T-helper 2 cell treated with Interferon-gamma antibody and Interleukin-4, amounts not matched to agents 5 μg/mL and 100 μg/mL, for 36 hours (primary cell): ENCODE measurements around the gene KCTD19.
A peak's percentile ranks its signal among the peaks of the same experiment; 100 is the strongest.

ENCODE experiments used
- DNase-seq: peaks from one replicate; pipeline ENCODE4 v3.0.0; 2021; ENCODE audit warnings: low spot score
- H3K27ac Mint-ChIP-seq: one replicate; pipeline ENCODE4 v1.8.0; 2021; ENCODE audit warnings: mild to moderate bottlenecking, mixed read lengths
- H3K27me3 Mint-ChIP-seq: one replicate; pipeline ENCODE4 v1.8.0; 2021; ENCODE audit warnings: low read depth, mixed read lengths
- H3K36me3 Mint-ChIP-seq: one replicate; pipeline ENCODE4 v1.8.0; 2021; ENCODE audit warnings: low read depth, mixed read lengths
- H3K4me1 Mint-ChIP-seq: one replicate; pipeline ENCODE4 v1.8.0; 2021; ENCODE audit warnings: low read depth, mixed read lengths
- H3K4me3 Mint-ChIP-seq: one replicate; pipeline ENCODE4 v1.8.0; 2022; ENCODE audit warnings: mild to moderate bottlenecking, moderate library complexity, mixed read lengths
- H3K9me3 Mint-ChIP-seq: one replicate; pipeline ENCODE4 v1.8.0; 2021; ENCODE audit warnings: mixed read lengths

KCTD19 gene

GRCh38 chr16:67283826-67284555 is 42.5 kb downstream of the KCTD19 start:
- H3K36me3 Mint-ChIP-seq: no peaks in the 10 kb centered on the region
- no peak overlapping the region for H3K27ac Mint-ChIP-seq

GRCh38 chr16:67283039-67283825 is 43.3 kb downstream of the KCTD19 start:
- Mint-ChIP-seq H3K9me3 (no peaks in the 10 kb centered on the region), H3K27me3 (no peaks in the 10 kb centered on the region), H3K27ac (no peak overlapping the region), H3K36me3 (no peaks in the 10 kb centered on the region), H3K4me3 (no peak overlapping the region), H3K4me1 (peaks cover 6% of the 10 kb centered on the region)
- DNase-seq: no peak

More at GRCh38 chr16:67283826-67284555, 42.5 kb downstream of the KCTD19 start:
- H3K27me3 Mint-ChIP-seq: no peaks in the 10 kb centered on the region
- no peak overlapping the region for H3K4me3 Mint-ChIP-seq
- DNase-seq: no peak
- no peaks in the 10 kb centered on the region for H3K9me3 Mint-ChIP-seq
- H3K4me1 Mint-ChIP-seq: peaks cover 3% of the 10 kb centered on the region

GRCh38 chr16:67282447-67282805 is 44.1 kb downstream of the KCTD19 start:
- Mint-ChIP-seq H3K27me3 (no peaks in the 10 kb centered on the region), H3K27ac (no peak overlapping the region)
- DNase-seq: no peak

DNA sequence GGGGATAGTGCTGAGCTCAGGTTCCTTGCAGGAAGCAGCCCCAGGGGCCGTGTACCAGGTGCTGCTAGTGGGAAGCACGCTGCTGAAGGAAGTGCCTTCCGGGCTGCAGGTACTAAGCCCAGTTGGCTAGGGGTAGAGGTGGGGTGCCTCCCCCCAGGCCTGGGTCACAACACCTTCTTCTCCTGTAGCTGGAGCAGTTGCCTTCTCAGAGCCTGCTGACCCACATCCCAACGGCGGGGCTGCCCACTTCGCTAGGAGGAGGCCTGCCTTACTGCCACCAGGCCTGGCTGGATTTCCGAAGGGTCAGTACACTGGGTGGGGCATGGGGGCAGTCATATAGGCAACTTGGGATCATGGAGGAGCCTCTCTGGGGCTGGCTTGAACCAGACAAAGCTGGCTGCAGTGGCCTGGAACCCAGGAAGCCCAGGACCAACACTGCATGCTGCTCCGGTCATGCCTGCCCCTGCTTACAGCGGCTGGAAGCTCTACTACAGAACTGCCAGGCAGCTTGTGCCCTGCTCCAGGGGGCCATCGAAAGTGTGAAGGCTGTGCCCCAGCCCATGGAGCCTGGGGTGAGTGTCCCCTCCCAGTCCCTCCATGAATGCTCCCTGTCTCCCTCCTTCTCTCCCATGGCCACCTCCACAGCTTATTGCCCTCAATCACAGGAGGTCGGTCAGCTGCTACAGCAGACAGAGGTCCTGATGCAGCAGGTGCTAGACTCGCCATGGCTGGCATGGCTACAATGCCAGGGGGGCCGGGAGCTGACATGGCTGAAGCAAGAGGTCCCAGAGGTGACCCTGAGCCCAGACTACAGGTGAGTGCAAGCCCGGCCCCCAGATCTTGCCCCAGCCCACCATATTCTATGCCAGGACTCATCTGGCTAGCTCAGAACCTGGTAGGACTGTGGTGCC is 44.8 kb downstream of the KCTD19 start:
- Mint-ChIP-seq H3K27me3 (no peaks in the 10 kb centered on the region), H3K9me3 (no peaks in the 10 kb centered on the region), H3K27ac (no peak overlapping the region), H3K4me3 (no peak overlapping the region), H3K4me1 (peaks cover 12% of the 10 kb centered on the region), H3K36me3 (peaks cover 4% of the 10 kb centered on the region)
- no peak for DNase-seq

More at GRCh38 chr16:67282447-67282805, 44.1 kb downstream of the KCTD19 start:
- H3K4me3 Mint-ChIP-seq: no peak overlapping the region
- H3K9me3 Mint-ChIP-seq: no peaks in the 10 kb centered on the region
- H3K4me1 Mint-ChIP-seq: peaks cover 11% of the 10 kb centered on the region
- peaks cover 3% of the 10 kb centered on the region for H3K36me3 Mint-ChIP-seq

DNA sequence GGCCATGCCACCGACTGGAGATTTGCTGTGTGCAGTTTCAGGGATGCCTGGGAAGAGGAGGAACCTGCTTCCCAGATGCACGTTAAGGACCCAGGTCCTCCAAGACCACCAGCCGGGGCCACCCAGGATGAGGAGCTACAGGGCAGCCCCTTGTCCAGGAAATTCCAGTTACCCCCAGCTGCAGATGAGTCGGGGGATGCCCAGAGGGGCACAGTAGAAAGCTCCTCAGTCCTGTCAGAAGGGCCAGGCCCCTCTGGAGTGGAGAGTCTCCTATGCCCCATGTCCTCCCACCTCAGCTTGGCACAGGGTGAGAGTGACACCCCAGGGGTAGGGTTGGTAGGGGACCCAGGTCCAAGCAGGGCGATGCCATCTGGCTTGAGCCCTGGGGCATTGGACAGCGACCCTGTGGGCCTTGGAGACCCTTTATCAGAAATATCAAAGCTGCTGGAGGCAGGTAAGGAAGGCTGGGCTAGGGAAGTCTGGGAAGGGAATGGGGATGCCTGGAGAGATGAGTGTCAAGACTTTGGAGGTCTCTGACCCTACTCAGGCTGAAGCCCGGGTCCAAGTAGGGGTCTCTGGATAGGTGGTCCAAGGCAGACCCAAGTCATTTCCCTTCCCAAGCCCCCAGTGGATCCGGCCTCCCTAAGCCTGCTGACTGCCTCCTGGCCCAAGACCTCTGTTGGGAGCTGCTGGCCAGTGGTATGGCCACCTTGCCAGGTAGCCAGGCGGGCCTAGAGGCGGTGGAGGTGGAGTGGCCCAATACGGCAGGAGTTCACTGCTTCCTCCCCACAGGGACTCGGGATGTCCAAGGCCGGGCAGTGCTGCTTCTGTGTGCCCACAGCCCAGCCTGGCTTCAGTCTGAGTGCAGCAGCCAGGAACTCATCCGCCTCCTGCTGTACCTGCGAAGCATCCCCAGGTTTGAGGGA is 46.2 kb downstream of the KCTD19 start:
- Mint-ChIP-seq H3K36me3 (peaks cover 9% of the 10 kb centered on the region), H3K4me3 (peak overlapping the region; percentile 52), H3K4me1 (peaks cover 13% of the 10 kb centered on the region), H3K9me3 (no peaks in the 10 kb centered on the region), H3K27ac (no peak overlapping the region), H3K27me3 (no peaks in the 10 kb centered on the region)
- DNase-seq: no peak

DNA sequence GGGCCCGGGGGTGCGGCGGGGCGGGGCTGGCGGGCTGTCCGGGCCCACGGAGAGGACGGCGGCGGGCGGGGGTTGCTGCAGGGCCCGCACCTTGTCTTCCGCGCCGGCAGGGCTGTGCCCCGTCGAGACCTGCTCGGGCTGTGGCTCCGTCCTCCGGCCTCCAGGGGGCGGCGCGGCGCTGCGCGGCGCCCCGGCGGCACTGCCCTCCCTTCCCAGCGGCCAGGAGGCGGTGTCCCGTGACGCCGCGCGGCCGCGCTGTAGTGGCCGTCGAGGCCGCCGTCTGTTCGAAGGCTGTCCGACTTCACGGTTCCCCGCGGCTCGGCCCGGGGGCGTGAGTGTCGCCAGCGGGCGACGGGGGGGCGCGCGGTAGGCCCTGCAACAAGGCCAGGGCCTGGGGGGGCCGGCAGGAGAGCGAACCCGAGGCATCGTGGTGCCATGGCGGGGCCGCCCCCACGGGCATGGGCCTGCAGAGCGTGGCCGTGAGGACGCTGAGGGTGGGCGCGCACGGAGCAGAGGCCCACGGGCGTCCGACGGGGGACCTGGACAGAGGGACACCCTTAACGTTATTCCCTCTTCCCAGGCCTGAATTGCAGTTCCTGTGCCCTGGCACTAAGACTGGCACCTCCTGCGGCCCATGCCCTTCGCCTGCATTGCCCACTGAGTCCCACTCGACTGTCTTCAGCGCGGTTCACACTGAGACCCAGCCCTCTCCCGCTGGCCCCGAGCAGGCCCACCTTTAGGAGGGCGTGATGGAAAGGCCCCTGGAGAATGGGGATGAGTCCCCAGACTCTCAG is 47.0 kb downstream of the KCTD19 start, which contains the start of gene PLEKHG4:
PLEKHG4 (plus strand) TSS at position 237 of the 794 bp plus-strand sequence; CDS start at position 750, 513 bp downstream.
- peak within 1 kb of the TSS; percentile 88 for H3K4me3 Mint-ChIP-seq
- peak within 1 kb of the TSS; percentile 77 for H3K27ac Mint-ChIP-seq
- H3K4me1 Mint-ChIP-seq: peaks cover 13% of the 10 kb centered on the region
- DNase-seq: peak; percentile 86
- H3K36me3 Mint-ChIP-seq: peaks cover 9% of the 10 kb centered on the region
- no peaks in the 10 kb centered on the region for H3K9me3 Mint-ChIP-seq
- H3K27me3 Mint-ChIP-seq: no peaks in the 10 kb centered on the region

- Mint-ChIP-seq H3K36me3 (peaks cover 9% of the 10 kb centered on the region), H3K9me3 (no peaks in the 10 kb centered on the region), H3K27ac (peak overlapping the region; percentile 77), H3K4me3 (peak overlapping the region; percentile 88), H3K27me3 (no peaks in the 10 kb centered on the region), H3K4me1 (peaks cover 13% of the 10 kb centered on the region)
- no peak for DNase-seq
Observed at GRCh38 chr16:67278773-67279295, 47.7 kb downstream of the KCTD19 start.

DNA sequence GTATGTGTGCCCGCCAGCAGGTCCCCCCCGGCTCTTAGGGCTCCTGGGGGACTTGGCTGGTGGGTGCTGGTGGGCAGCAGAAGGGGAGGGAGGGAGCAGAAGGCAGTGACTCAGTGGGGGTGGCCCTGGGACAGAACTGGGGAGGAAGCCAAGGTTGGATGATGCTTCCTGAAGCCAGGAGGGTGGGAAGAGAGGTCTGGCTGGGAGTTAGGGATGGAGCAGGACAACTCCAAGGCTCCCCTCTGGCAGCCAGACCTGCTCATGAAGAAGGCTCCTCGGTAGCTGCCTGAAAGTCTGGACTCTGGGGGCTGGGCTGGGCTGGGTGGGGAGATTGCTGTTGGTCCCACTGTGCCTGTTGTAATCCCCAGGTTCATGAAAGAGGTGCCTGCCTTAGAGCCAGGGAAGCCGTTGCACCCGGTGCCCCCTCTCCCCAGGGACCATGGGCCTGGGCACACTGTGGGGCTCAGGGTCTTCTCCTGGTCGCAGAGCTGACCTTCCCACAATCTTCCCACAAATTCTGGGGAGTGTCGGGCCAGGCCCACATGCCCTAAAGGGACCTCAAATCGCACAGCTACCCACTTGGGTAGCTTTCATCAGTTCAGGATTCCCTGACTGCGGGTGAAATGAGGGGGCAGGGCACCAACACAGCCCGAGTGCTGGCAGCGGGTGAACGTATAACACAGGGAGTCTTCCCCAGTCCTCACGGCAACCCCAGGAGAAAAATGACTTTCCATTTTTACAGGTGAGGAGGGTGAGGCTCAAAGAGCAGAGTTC is 48.4 kb downstream of the KCTD19 start:
- H3K4me3 Mint-ChIP-seq: peak overlapping the region; percentile 88
- H3K27me3 Mint-ChIP-seq: no peaks in the 10 kb centered on the region
- H3K9me3 Mint-ChIP-seq: no peaks in the 10 kb centered on the region
- no peak for DNase-seq
- H3K27ac Mint-ChIP-seq: peak overlapping the region; percentile 77
- peaks cover 13% of the 10 kb centered on the region for H3K4me1 Mint-ChIP-seq
- H3K36me3 Mint-ChIP-seq: peaks cover 12% of the 10 kb centered on the region

- Mint-ChIP-seq H3K27me3 (no peaks in the 10 kb centered on the region), H3K4me3 (peak overlapping the region; percentile 63), H3K4me1 (peaks cover 13% of the 10 kb centered on the region), H3K9me3 (no peaks in the 10 kb centered on the region), H3K36me3 (peaks cover 12% of the 10 kb centered on the region), H3K27ac (peak overlapping the region; percentile 70)
- DNase-seq: peak; percentile 35
Observed at GRCh38 chr16:67277294-67277998, 49.1 kb downstream of the KCTD19 start.

DNA sequence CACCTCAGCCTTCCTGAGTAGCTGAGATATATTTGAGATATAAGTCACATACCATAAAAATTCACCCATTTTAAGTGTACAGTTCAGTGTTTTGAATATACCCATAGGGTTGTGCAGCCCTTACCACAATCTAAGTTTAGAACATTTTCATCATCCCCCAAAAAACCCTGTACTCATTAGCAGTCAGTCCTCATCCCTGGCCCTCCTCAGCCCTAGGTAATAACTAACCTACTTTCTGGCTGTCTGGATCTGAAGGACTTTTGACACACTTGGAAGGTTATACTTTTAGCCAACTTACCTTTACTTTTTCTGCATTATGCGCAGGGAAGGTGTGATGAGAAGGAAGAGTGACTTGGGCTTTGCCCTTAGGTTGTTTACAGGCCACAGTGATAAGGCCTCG is 51.2 kb downstream of the KCTD19 start:
- Mint-ChIP-seq H3K27ac (no peak overlapping the region), H3K36me3 (peaks cover 12% of the 10 kb centered on the region), H3K4me1 (peaks cover 12% of the 10 kb centered on the region), H3K4me3 (no peak overlapping the region), H3K9me3 (no peaks in the 10 kb centered on the region), H3K27me3 (no peaks in the 10 kb centered on the region)
- no peak for DNase-seq

DNA sequence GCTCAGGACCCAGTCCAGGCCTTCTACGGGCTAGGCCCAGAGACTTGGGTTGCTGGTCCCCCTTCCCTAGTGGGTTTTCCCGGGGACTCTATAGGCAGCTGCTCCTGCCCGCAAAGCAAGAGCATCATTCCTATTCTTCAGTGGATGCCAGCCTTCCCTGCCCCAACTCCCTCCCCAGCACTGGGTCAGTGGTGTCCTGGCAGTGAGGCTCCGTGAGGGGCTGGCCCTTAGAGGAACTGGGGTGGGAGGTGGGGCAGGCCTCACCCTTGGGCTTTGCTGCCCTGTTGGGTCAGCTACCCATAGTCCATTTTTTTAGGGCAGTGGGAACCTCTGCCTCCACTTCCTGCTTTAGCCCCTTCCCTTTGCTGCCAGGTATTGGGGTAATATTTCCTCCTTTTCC is 55.1 kb downstream of the KCTD19 start:
- H3K4me3 Mint-ChIP-seq: no peak overlapping the region
- H3K27ac Mint-ChIP-seq: no peak overlapping the region
- H3K36me3 Mint-ChIP-seq: peaks cover 5% of the 10 kb centered on the region
- no peaks in the 10 kb centered on the region for H3K27me3 Mint-ChIP-seq
- H3K4me1 Mint-ChIP-seq: no peaks in the 10 kb centered on the region
- H3K9me3 Mint-ChIP-seq: no peaks in the 10 kb centered on the region
- no peak for DNase-seq
